ENCODE results near the gene ULK3. TPM values are rescaled to one million over a fixed set of nuclear protein-coding genes. Genes with fewer than 3 reads are reported as not detected.

The ULK3 gene
- total and polyA plus RNA-seq, 2 of the 4 experiments (the other 2 are of a cell fraction) = 11.8 to 22.7 TPM

DNA sequence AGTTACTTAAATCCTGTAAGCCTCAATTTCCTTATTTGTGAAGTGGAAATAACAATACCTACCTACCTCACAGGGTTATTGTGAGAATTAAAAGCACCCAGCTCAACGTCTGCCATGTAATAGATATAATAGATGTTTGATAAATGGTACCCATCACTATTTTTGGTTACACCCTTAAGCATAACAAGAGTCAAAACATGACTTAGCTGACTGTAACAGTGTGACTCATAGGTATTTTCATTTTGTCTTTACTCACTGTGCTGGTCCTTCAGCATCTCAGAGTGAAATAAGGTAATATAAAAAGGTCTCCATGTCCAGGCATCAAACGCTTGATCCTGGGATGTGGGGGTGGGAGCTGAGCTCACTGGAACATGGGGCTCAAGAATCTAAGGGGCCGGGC lies 13.5 kb downstream of the ULK3 start:
- Histone ChIP-seq H2BK120ac (ENCODE audit: low read depth, low read length) (no peak overlapping the region), H3K79me1 (ENCODE audit: low read depth in 1 of 2, low read length in 2 of 2) (no peaks in the 10 kb centered on the region), H2AK9ac (replicated peaks; ENCODE audit: low read depth, low read length, poor library complexity) (no peak overlapping the region), H3K18ac (ENCODE audit: low read depth, low read length) (no peak overlapping the region), H3K9ac (ENCODE audit: low read depth, low read length) (no peak overlapping the region), H4K91ac (ENCODE audit: insufficient read depth, low read depth, low read length) (no peak overlapping the region), H4K5ac (ENCODE audit: low read depth, low read length) (no peak overlapping the region), H3K14ac (replicated peaks; ENCODE audit: low read depth, low read length) (no peak overlapping the region), H3K4me3 (ENCODE audit: insufficient read depth, low read depth, low read length) (no peak overlapping the region), H3K27me3 (ENCODE audit: control insufficient read depth, insufficient read depth, low read length) (peaks cover 41% of the 10 kb centered on the region), H2AFZ (replicated peaks; ENCODE audit: low read length, poor library complexity) (no peak overlapping the region), H2BK20ac (ENCODE audit: low read depth, low read length) (no peak overlapping the region), H4K20me1 (ENCODE audit: insufficient read depth, low read length) (no peaks in the 10 kb centered on the region; the same call in 1 of the 2 replicates), H3K9me1 (ENCODE audit: insufficient read depth, low read length) (no peaks in the 10 kb centered on the region), H3K36me3 (ENCODE audit: control insufficient read depth, insufficient read depth, low read length) (no peaks in the 10 kb centered on the region), H4K8ac (ENCODE audit: low read depth in 2 of 2, low read length in 2 of 2) (no peak overlapping the region), H3K4ac (ENCODE audit: low read depth, low read length) (no peak overlapping the region), H2BK15ac (ENCODE audit: low read depth, low read length) (no peak overlapping the region), H2BK5ac (ENCODE audit: low read depth, low read length, poor library complexity, severe bottlenecking) (no peak overlapping the region), H3K23ac (ENCODE audit: low read depth, low read length) (no peak overlapping the region), H3K9me3 (ENCODE audit: control insufficient read depth, insufficient read depth, low read length) (no peaks in the 10 kb centered on the region), H3K56ac (ENCODE audit: extremely low read depth, insufficient read depth, low read length) (no peak overlapping the region), H3K4me1 (ENCODE audit: control insufficient read depth, insufficient read depth, low read length) (no peaks in the 10 kb centered on the region), H3K27ac (ENCODE audit: insufficient read depth, low read length) (no peak overlapping the region), H3K4me2 (ENCODE audit: low read depth, low read length) (no peak overlapping the region), H2AK5ac (ENCODE audit: low read depth, low read length) (no peak overlapping the region)
- BruUV-seq (replicated peaks) = no TSS peak
- in situ Hi-C loops (cut with MboI; ENCODE audit: low sequenced_read_pairs) (no loop called here), dilution Hi-C loops (cut with HindIII; ENCODE audit: low sequenced_read_pairs, unreplicated experiment) (no loop called here), intact Hi-C loops (cut with micrococcal nuclease) (no loop called here)
- no CpG with 5 or more reads among the region's 3 CpGs for WGBS, 2 experiments (ENCODE audit: extremely low coverage in 2 of 2, insufficient read length in 1 of 2)
- ChIA-PET POLR2A (ENCODE audit: unreplicated experiment) (no interaction called here), CTCF (interaction anchor here (1.1 kb wide), 1 partner anchor 11 kb away, joined by 8 read pairs; no protein-coding TSS in a partner anchor)
- DNase-seq = peak; percentile 22
- no peak for ATAC-seq (ENCODE audit: low read depth)
- TF ChIP-seq MAZ (IDR thresholded peaks at IDR 0.05; ENCODE audit: borderline replicate concordance, low read depth, low read length) (no peak), RFX5 (IDR thresholded peaks at IDR 0.05; ENCODE audit: low read depth, low read length) (no peak), BHLHE40 (IDR thresholded peaks at IDR 0.05; ENCODE audit: low read depth, low read length) (no peak), POLR2A (IDR thresholded peaks at IDR 0.05; ENCODE audit: low read depth, low read length) (no peak), CHD1 (IDR thresholded peaks at IDR 0.05; ENCODE audit: low read depth, low read length) (no peak), NFE2L2 (IDR thresholded peaks at IDR 0.05; ENCODE audit: low read depth, low read length) (no peak), ELK1 (IDR thresholded peaks at IDR 0.05; ENCODE audit: borderline replicate concordance, low read depth, low read length) (no peak), MXI1 (IDR thresholded peaks at IDR 0.05; ENCODE audit: borderline replicate concordance, low read depth, low read length) (no peak), RCOR1 (IDR thresholded peaks at IDR 0.05; ENCODE audit: insufficient replicate concordance, low read length) (no peak), RAD21 (IDR thresholded peaks at IDR 0.05; ENCODE audit: low read length) (no peak), CTCF (conservative IDR thresholded peaks at IDR 0.05; ENCODE audit: low read depth, low read length) (no peak), MAFK (IDR thresholded peaks at IDR 0.05; ENCODE audit: low read depth, low read length) (no peak), CEBPB (IDR thresholded peaks at IDR 0.05; ENCODE audit: low read depth, low read length) (no peak), SMC3 (IDR thresholded peaks at IDR 0.05; ENCODE audit: low read depth, low read length) (no peak)
- TF ChIP-seq, protein P1, sequence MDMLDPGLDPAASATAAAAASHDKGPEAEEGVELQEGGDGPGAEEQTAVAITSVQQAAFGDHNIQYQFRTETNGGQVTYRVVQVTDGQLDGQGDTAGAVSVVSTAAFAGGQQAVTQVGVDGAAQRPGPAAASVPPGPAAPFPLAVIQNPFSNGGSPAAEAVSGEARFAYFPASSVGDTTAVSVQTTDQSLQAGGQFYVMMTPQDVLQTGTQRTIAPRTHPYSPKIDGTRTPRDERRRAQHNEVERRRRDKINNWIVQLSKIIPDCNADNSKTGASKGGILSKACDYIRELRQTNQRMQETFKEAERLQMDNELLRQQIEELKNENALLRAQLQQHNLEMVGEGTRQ (IDR thresholded peaks at IDR 0.05; ENCODE audit: low read depth, low read length) = no peak

All from IMR-90 (cell line).